BE2C (cell line): ENCODE results near the gene MAJIN.

Experiments
- DNase-seq: peaks from one replicate; pipeline ENCODE4 v3.0.0-alpha.2; 2020
- H3K27me3 ChIP-seq: fragments of 250-450 bp; sonication (Bioruptor Pico); 2 replicates; pipeline ENCODE4 v1.5.1; 2020; ENCODE audit warnings: mild to moderate bottlenecking
- H3K36me3 ChIP-seq: fragments of 250-450 bp; sonication (Bioruptor Pico); 2 replicates; pipeline ENCODE4 v1.5.1; 2020; ENCODE audit warnings: mild to moderate bottlenecking
- H3K4me1 ChIP-seq: fragments of 250-450 bp; sonication (Bioruptor Pico); 2 replicates; pipeline ENCODE4 v1.5.1; 2020
- H3K4me3 ChIP-seq: 2 replicates; pipeline ENCODE4 v1.5.1; 2011; ENCODE audit warnings: low read depth, low read length
- H3K9me3 ChIP-seq: fragments of 250-450 bp; sonication (Bioruptor Pico); 2 replicates; pipeline ENCODE4 v1.5.1; 2020
- TF ChIP-seq, protein P1 (sequence below): IDR thresholded peaks from 2 replicates; pipeline ENCODE4 v1.5.1; 2012; ENCODE audit warnings: mild to moderate bottlenecking, low read depth, low read length

Gene MAJIN

DNA sequence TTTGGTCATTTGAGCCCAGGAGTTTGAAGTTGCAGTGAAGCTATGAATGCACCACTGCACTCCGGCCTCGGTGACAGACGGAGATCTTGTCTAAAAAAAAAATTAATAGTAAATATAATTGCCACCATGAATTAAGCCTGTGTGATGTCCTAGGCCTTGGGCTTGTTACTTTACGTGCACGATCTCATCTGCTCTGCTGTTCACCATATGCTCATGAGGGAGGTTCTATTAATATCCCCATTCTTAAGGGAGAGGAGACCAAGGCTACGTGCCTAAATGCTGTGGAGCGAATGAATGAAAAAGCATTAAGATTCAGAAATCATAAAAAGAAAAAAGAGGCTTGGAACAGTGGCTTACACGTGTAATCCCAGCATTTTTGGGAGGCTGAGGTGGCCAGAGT is 52.3 kb downstream of the MAJIN start:
- H3K9me3 ChIP-seq: no peaks in the 10 kb centered on the region
- TF ChIP-seq, protein P1, sequence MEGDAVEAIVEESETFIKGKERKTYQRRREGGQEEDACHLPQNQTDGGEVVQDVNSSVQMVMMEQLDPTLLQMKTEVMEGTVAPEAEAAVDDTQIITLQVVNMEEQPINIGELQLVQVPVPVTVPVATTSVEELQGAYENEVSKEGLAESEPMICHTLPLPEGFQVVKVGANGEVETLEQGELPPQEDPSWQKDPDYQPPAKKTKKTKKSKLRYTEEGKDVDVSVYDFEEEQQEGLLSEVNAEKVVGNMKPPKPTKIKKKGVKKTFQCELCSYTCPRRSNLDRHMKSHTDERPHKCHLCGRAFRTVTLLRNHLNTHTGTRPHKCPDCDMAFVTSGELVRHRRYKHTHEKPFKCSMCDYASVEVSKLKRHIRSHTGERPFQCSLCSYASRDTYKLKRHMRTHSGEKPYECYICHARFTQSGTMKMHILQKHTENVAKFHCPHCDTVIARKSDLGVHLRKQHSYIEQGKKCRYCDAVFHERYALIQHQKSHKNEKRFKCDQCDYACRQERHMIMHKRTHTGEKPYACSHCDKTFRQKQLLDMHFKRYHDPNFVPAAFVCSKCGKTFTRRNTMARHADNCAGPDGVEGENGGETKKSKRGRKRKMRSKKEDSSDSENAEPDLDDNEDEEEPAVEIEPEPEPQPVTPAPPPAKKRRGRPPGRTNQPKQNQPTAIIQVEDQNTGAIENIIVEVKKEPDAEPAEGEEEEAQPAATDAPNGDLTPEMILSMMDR: no peak
- H3K4me1 ChIP-seq: no peaks in the 10 kb centered on the region
- H3K4me3 ChIP-seq: no peak overlapping the region
- H3K27me3 ChIP-seq: no peaks in the 10 kb centered on the region
- H3K36me3 ChIP-seq: no peaks in the 10 kb centered on the region
- DNase-seq: no peak

DNA sequence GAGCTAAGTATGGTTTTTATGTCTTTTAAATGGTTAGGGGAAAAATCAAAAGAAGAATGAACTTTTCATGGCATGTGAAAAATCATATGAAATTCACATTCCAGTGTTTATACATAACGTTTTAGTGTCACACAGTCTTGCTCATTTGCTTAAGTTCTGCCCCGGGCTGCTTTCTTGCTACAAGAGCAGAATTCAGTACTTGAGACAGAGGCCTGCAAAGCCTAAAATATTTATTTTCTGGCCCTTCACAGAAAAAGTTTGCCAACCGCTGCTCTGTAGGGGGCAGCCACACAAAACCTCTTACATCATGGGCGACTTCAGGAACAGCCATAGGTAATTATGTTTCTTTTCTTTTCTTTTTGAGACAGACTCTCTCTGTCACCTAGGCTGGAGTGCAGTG is 53.9 kb downstream of the MAJIN start:
- H3K9me3 ChIP-seq: no peaks in the 10 kb centered on the region
- DNase-seq: no peak
- H3K36me3 ChIP-seq: no peaks in the 10 kb centered on the region
- H3K4me1 ChIP-seq: no peaks in the 10 kb centered on the region
- no peaks in the 10 kb centered on the region for H3K27me3 ChIP-seq
- TF ChIP-seq, protein P1: peak; percentile 20; the same call in 1 of the 2 replicates
- H3K4me3 ChIP-seq: peak overlapping the region; percentile 66

DNA sequence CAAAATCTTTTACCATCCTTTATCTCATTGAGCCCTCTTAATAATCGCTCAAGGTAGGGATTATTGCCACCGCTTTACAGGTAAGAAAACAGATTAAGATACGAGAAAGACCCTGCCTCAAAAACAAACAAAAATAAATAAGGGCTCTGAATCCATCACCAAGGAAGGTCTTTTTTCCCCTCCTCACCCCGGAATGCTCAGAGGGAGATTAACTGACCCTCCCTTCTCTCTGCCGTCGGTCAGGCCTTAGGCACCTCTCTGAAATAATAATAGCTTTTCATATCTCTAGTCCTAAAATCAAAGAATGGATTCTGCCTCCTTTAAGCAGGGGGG is 54.3 kb downstream of the MAJIN start:
- H3K36me3 ChIP-seq: no peaks in the 10 kb centered on the region
- DNase-seq: no peak
- H3K9me3 ChIP-seq: no peaks in the 10 kb centered on the region
- peak overlapping the region; percentile 66 for H3K4me3 ChIP-seq
- no peaks in the 10 kb centered on the region for H3K27me3 ChIP-seq
- TF ChIP-seq, protein P1: no peak
- H3K4me1 ChIP-seq: no peaks in the 10 kb centered on the region

DNA sequence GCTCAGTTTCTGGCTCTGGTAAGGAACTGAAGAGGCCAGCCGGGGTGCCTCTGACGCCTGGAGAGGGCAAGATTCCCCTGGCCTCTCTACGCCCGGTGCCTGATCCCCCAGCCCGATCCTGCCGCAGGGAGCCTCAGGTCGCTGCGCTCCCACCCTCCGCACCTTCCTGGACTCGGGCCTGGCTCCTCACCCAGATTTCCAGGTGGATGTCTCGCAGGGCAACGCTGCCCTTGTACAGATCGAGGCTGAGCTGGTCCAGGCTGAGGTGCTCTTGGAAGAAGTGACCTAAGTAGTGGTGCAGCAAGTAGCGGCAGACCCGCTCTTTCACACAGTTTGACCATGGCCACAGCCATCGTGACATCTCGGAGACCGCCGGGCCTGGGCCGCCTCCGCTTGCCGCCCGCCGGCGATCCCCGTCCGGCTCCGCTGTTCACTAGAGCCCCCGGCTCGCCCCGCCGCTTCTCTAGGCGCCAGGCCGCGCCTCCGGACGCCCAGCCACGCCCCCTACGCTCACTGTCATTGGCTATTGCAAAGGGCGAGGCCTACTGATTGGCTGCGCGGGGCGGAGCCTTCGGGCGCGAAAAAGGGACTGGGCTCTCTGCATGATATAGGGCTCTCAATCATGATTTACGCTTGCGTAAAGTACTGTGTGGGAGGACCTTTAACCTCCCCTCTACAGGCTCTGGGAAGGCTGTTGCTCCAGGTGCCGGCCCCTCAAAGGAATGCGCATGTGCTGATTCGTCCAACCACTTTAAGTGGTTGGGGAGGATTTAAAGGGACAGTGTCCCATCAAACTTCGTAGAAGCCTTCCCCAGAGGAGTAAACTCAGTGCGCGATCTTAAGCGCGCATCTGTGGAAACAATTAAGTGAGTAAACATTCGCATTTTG is 54.9 kb downstream of the MAJIN start, which contains the start of gene ATG2A:
ATG2A (minus strand) TSS at position 435 of the 888 bp plus-strand sequence; CDS start at position 361, 74 bp downstream.
- Histone ChIP-seq H3K27me3 (no peaks in the 10 kb centered on the region), H3K4me3 (peak within 1 kb of the TSS; percentile 66), H3K36me3 (no peaks in the 10 kb centered on the region), H3K9me3 (no peaks in the 10 kb centered on the region), H3K4me1 (no peaks in the 10 kb centered on the region)
- TF ChIP-seq, protein P1: no peak
- DNase-seq: peak; percentile 95

DNA sequence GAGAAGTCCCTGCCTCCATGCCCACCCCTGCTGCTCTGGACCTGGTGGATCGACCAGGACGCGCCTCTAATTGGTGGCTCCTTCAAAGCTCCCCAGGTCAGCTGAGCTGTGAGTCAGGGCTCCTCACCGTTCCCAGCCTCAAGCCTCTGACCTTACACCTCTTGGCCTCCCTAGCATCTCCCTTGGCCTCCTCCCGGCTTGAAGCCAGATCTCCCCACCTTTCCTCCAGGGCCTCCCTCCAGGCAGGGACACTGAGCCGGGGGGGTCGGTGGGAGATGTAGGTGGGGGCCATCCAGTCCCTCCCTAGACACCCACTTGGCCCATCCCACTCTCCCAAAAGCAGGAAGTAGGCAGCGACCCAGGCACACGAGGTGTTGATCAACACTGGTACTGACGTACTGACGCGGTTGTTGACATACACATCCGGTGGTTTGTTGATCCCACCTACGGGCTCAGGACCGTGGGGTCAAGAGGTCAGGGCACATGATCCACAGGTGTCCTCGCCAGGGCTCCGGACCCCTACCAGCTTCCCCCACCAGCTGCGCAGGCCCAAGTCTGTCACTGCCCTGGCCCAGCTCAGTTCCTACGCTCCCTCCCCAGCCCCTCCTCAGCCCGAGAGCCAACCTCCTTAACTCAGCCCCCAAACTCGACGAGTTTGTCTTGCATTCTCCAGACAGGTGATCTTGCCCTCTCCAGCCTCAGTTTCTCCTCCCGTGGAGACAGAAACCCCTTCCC is 55.7 kb downstream of the MAJIN start:
- Histone ChIP-seq H3K27me3 (no peaks in the 10 kb centered on the region), H3K4me1 (no peaks in the 10 kb centered on the region), H3K4me3 (peak overlapping the region; percentile 65), H3K9me3 (no peaks in the 10 kb centered on the region), H3K36me3 (no peaks in the 10 kb centered on the region)
- DNase-seq: no peak
- TF ChIP-seq, protein P1: no peak

DNA sequence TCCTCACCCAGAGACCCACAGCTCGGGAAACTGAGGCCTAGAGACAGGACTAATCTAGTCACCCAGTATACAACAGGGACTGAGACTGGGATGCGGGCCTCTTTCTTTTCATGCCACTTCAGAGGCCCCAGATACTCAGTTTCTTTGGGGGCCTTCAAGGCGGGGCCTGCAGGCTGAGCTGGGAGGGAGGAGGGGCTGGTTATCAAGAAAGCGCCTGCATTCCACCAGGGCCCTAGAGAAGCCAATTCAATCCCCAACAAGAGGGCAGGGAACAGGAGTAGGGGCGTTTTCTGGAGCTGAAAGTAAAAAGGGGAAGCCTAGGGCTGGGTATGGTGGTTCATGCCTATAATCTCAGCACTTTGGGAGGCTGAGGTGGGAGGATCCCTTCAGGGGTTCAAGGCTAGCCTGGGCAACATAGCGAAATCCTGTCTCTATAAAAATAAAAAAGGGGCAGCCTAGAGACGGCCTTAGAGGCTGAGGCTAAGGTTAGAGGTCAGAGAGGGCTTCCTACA is 56.5 kb downstream of the MAJIN start:
- no peaks in the 10 kb centered on the region for H3K36me3 ChIP-seq
- no peaks in the 10 kb centered on the region for H3K9me3 ChIP-seq
- TF ChIP-seq, protein P1: no peak
- DNase-seq: no peak
- H3K4me3 ChIP-seq: no peak overlapping the region
- no peaks in the 10 kb centered on the region for H3K4me1 ChIP-seq
- H3K27me3 ChIP-seq: no peaks in the 10 kb centered on the region
